Pancreas (tissue), 10 donors: Measurements from ENCODE around the gene COL15A1. TPM values are rescaled to one million over a fixed set of nuclear protein-coding genes. Genes with fewer than 3 reads are reported as not detected.

ENCODE experiments used
- ATAC-seq, 4 donors: fragments of 200-7000 bp; cut with Tn5 transposase; one replicate each; pipeline versions ENCODE4 v1.8.0 to v1.9.1; 2020; ENCODE audit warnings: mild to moderate bottlenecking in 4 of 4, moderate library complexity in 4 of 4
- DNase-seq, 6 donors: peaks; one replicate each; pipeline ENCODE4 v3.0.0-alpha.2; 2020
- FAIRE-seq: peaks from 2 replicates; lab custom pipeline; 2012; peaks lifted over from hg19 to GRCh38; lab: Jason Lieb, UNC
- H3K27ac ChIP-seq, 4 donors: fragments of 200-600 bp; sonication (generic); 1 replicate in 3 of 4; 2 replicates in 1 of 4; pipeline versions ENCODE4 v1.5.0 to v1.8.0; 2020
- H3K27me3 ChIP-seq, 4 donors: fragments of 200-600 bp; one replicate each; pipeline ENCODE4 v1.8.0; 2021
- H3K36me3 ChIP-seq, 3 donors: fragments of 200-600 bp; sonication (generic) in 1 of 3; one replicate each; pipeline versions ENCODE4 v1.5.0 to v1.8.0; 2020 to 2021
- H3K4me1 ChIP-seq, 3 donors: fragments of 200-600 bp; one replicate each; pipeline ENCODE4 v1.8.0; 2021
- H3K4me3 ChIP-seq, 4 donors: fragments of 200-600 bp; sonication (generic) in 2 of 4; one replicate each; pipeline versions ENCODE4 v1.5.0 to v1.8.0; 2020 to 2021
- H3K9me3 ChIP-seq, 4 donors: fragments of 200-600 bp; one replicate each; pipeline ENCODE4 v1.8.0; 2021
- WGBS, 2 donors: extraction: QIAGEN DNeasy Blood & Tissue Kit; methylation state at CpG; one replicate each; pipeline ENCODE4 v1.1.7; 2013; 5-methylcytosine and 5-hydroxymethylcytosine counted together
- intact Hi-C, 3 donors: fragments of 100-400 bp; cut with DNase I; formaldehyde crosslinking; loops; one replicate each; pipeline versions ENCODE4 v1.11.1 to v1.14.2; 2022
- polyA plus RNA-seq, 2 donors: library from polyadenylated mRNA; stranded (reverse); fragments of 200-250 nt; gene quantifications; one replicate each; pipeline ENCODE4 v1.2.3, GENCODE V29; 2013
- total RNA-seq, 6 donors: library from RNA; stranded (reverse); fragmentation: NEBNext Ultra II Directional in 4 of 6; extraction: Animal tissue kit (Norgen Biotek cat#: 25700) in 4 of 6; gene quantifications; one replicate each; pipeline versions ENCODE4 v1.2.1 to v1.2.4, GENCODE V29; 2021 to 2023
- TF ChIP-seq, protein P1 (sequence below), 4 donors: fragments of 200-600 bp; sonication (generic) in 3 of 4; IDR thresholded peaks; one replicate each; pipeline versions ENCODE4 v1.5.0 to v1.8.0; 2021; ENCODE audit warnings: antibody characterized with exemption in 4 of 4
- donor health status: healthy with polysubstance abuse.
- donor health status: DM: no; HTN: no; CAD: no; lungs with moderate emphysema.
- donor health status: DM: no; HTN: no; CAD: no.
- donor health status: control.
- donor health status: control.
- donor health status: Bipolar disorder and iron deficiency.
- donor health status: DM: yes; HTN: yes; CAD: no.
- donor health status: DM: no; HTN: no; CAD: no.
- donor health status: DM: no; HTN: no; CAD: no.
- donor health status: DM: yes; HTN: yes; CAD: no.

Gene COL15A1
- total and polyA plus RNA-seq, 8 donors: 6.7 to 43.4 (median 10.4) TPM

DNA sequence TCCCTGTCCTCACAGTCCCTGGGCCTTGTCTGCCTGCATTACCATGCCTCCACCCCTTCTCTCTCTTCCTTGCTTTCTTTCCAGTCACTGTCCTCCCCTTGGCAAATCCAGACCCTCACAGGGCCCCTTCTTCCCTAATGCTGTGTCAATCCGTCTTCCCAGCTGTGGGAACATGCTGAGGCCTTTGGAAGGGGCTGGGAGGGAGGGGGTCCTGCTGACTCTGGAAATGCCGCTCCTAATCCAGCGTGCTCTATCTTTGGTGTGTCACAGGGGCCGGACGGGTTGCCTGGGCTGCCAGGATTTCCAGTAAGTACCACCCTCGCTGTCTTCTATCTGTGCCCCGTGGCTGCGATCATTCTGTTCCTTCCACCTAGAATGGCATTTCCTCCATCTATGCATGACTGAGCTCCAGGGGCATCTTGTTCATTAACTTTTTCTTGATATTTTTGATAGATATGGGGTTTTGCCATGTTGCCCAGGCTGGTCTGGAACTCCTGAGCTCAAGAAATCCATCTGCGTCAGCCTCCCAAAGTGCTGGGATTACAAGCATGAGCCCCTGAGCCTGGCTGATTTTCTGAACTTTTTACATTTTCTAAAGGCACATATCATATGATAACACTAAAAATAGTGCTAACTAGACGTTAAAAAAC lies 96.7 kb downstream of the COL15A1 start:
- no peaks in the 10 kb centered on the region for H3K9me3 ChIP-seq
- DNase-seq: no peak
- H3K27ac ChIP-seq: peak overlapping the region in 1 of 4 donors; percentile 0
- no peak for FAIRE-seq
- intact Hi-C loops: no loop called here
- no peaks in the 10 kb centered on the region for H3K27me3 ChIP-seq
- TF ChIP-seq, protein P1, sequence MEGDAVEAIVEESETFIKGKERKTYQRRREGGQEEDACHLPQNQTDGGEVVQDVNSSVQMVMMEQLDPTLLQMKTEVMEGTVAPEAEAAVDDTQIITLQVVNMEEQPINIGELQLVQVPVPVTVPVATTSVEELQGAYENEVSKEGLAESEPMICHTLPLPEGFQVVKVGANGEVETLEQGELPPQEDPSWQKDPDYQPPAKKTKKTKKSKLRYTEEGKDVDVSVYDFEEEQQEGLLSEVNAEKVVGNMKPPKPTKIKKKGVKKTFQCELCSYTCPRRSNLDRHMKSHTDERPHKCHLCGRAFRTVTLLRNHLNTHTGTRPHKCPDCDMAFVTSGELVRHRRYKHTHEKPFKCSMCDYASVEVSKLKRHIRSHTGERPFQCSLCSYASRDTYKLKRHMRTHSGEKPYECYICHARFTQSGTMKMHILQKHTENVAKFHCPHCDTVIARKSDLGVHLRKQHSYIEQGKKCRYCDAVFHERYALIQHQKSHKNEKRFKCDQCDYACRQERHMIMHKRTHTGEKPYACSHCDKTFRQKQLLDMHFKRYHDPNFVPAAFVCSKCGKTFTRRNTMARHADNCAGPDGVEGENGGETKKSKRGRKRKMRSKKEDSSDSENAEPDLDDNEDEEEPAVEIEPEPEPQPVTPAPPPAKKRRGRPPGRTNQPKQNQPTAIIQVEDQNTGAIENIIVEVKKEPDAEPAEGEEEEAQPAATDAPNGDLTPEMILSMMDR (IDR thresholded peaks at IDR 0.05): no peak
- no peak overlapping the region for H3K4me3 ChIP-seq
- no peak for ATAC-seq
- H3K4me1 ChIP-seq: no peaks in the 10 kb centered on the region
- 92 to 94% methylated on average over 10 of the region's 10 CpGs for WGBS, 2 donors
- H3K36me3 ChIP-seq: no peaks in the 10 kb centered on the region

DNA sequence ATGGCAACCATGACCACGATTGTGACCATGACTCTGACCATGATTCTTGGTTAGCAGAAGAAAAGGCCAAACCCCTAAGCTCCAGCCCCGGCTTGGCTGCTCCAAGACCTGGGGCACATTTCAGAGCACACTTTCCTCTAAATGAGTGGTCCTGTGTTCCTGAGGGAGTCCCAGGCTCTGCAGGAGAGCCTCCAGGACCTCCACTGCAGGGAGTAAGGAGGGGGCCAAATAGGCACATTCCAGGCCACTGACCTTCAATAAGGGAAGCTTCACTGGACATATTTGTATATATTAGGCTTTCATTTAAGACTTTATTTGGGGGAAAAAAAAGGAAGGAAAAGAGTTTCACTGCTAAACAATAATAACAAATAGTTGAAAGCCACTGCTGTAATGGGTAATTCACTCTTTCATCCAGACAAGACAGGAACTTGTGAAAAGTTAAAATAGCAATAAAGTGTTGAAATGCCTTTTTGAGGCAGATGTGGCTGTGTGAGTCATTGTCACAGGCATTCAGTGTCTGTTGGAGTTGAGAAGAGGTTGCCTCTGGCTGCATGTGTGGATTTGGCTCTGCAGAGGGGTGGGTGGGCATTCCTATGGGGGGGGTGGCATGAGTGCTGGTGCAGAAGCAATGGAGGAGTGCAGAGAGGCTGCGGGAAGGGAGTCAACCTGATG lies 97.3 kb downstream of the COL15A1 start:
- no peaks in the 10 kb centered on the region for H3K36me3 ChIP-seq
- peak overlapping the region in 1 of 4 donors; percentile 0 for H3K27ac ChIP-seq

DNA sequence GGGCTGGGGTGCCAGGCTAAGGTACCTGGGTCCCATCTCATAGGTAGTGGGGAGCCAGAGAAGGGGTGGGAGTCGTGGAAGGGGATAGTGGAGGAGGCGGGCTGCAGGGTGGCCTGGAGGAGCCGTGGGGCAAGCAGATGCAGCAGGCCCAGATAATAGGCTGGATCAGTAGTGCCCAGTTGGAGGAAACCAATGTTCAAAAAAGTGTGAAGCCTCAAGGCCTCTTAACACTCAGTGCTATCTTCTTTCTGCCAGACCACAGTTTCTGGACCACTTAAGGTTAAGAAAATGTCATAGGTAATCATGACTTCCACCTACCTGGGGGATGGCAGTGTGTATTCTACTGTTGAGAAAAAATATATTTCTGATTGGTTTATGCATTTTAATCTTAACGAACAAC lies 97.9 kb downstream of the COL15A1 start:
- FAIRE-seq (no peak), ATAC-seq (no peak), DNase-seq (no peak)
- H3K4me3 ChIP-seq: no peak overlapping the region
- TF ChIP-seq, protein P1 (IDR thresholded peaks at IDR 0.05): no peak
- intact Hi-C loops: no loop called here
- H3K27ac ChIP-seq: no peak overlapping the region
- no peaks in the 10 kb centered on the region for H3K27me3 ChIP-seq
- H3K4me1 ChIP-seq: no peaks in the 10 kb centered on the region
- 90 to 96% methylated on average over 4 of the region's 4 CpGs for WGBS, 2 donors
- H3K9me3 ChIP-seq: no peaks in the 10 kb centered on the region
- no peaks in the 10 kb centered on the region for H3K36me3 ChIP-seq

More for the DNA sequence above, 97.3 kb downstream of the COL15A1 start:
- TF ChIP-seq, protein P1 (IDR thresholded peaks at IDR 0.05): no peak
- H3K4me1 ChIP-seq: no peaks in the 10 kb centered on the region
- H3K4me3 ChIP-seq: no peak overlapping the region
- FAIRE-seq (no peak), DNase-seq (no peak), ATAC-seq (peak in 2 of 4 donors; percentile 70 to 77)
- H3K9me3 ChIP-seq: no peaks in the 10 kb centered on the region
- WGBS, 2 donors: 91 to 92% methylated on average over 3 of the region's 3 CpGs
- intact Hi-C loops: no loop called here
- H3K27me3 ChIP-seq: no peaks in the 10 kb centered on the region

DNA sequence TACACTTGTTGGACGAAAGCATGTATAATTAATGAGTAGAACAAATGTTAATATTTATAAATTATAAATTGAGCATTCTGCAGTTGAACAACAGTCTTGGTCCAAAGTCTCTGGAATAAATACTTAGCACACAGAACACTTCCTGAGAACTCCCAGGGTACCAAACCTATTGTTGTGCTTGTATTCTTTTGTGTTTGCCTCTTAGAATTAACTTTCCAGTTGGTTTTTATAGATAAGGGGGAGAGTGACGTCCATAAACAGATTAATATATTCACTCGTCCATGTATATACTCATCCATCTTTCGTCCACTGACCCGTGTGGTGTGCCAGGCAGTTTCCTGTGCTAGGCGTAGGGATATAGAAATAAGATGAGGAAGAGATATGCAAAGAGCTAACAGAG lies 98.9 kb downstream of the COL15A1 start:
- Histone ChIP-seq H3K27me3 (no peaks in the 10 kb centered on the region), H3K9me3 (no peaks in the 10 kb centered on the region), H3K27ac (no peak overlapping the region), H3K4me3 (no peak overlapping the region), H3K4me1 (no peaks in the 10 kb centered on the region), H3K36me3 (no peaks in the 10 kb centered on the region)
- 86 to 88% methylated on average over 6 of the region's 6 CpGs for WGBS, 2 donors
- DNase-seq: no peak
- no peak for FAIRE-seq
- ATAC-seq: no peak
- intact Hi-C loops: no loop called here
- TF ChIP-seq, protein P1 (IDR thresholded peaks at IDR 0.05): no peak

DNA sequence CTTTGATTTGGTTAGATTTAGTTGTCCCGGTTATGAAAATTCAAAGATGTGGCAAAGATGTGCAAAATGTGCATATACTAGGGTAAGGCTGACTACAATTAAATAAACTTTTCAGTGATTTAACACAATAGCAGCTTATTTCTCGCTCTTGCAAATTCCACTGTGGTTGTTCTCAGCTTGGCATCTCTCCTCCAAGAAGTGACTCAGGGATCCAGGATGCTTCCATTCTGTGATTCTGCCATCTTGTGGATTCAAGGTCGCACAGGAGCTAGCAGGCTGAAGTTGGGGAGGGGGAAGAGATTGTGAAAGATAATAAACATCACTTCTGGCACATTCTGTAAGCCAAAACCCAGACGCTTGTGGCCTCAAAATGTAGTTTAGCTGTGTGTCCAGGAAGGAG lies 101.1 kb downstream of the COL15A1 start:
- WGBS, 2 donors: 85 to 94% methylated on average over 4 of the region's 4 CpGs

More for the DNA sequence above, 101.1 kb downstream of the COL15A1 start:
- Histone ChIP-seq H3K27me3 (no peaks in the 10 kb centered on the region), H3K27ac (no peak overlapping the region), H3K9me3 (no peaks in the 10 kb centered on the region), H3K4me1 (no peaks in the 10 kb centered on the region), H3K36me3 (no peaks in the 10 kb centered on the region), H3K4me3 (no peak overlapping the region)
- FAIRE-seq: no peak
- TF ChIP-seq, protein P1 (IDR thresholded peaks at IDR 0.05): no peak
- ATAC-seq: no peak
- no peak for DNase-seq
- intact Hi-C loops: no loop called here
